A549 (cell line): Measurements from ENCODE around the gene EOMES. TPM values are rescaled to one million over a fixed set of nuclear protein-coding genes. Genes with fewer than 3 reads are reported as not detected.

ENCODE experiments used
- ATAC-seq, 2 experiments: fragments of 200-7000 bp in 1 of 2; fragments of >200 bp in 1 of 2; cut with Nextera tagmentation in 1 of 2; cut with Tn5 transposase in 1 of 2; 3 replicates each; pipeline versions ENCODE4 v1.8.0 to v1.9.1; 2018 to 2020; ENCODE audit warnings: mild to moderate bottlenecking in 1 of 2, moderate library complexity in 1 of 2
- CTCF ChIA-PET: fragments of 300-600 bp; sonication (Branson Sonifier 250); formaldehyde crosslinking; extraction: SDS; loops from one replicate; lab custom pipeline; 2021; ENCODE audit warnings: antibody characterized with exemption, inconsistent platforms; lab: Yijun Ruan, JAX
- POLR2A ChIA-PET: fragments of 350-600 bp; formaldehyde crosslinking; extraction: SDS; loops from one replicate; lab custom pipeline; 2021; ENCODE audit warnings: antibody characterized with exemption, inconsistent platforms; lab: Yijun Ruan, JAX
- DNase-seq, 2 experiments: peaks; one replicate each; pipeline versions ENCODE4 v3.0.0 to v3.0.0-alpha.2; 2011 to 2016; ENCODE audit warnings: low read depth in 1 of 2, low spot score in 1 of 2
- FAIRE-seq: peaks from 2 replicates; lab custom pipeline; 2011; peaks lifted over from hg19 to GRCh38; lab: Jason Lieb, UNC
- H3K27ac ChIP-seq, 2 experiments: fragments of >200 bp; sonication (Bioruptor Twin); formaldehyde crosslinking; 3 replicates each; pipeline ENCODE4 v1.5.1; 2016 to 2017
- H3K4me1 ChIP-seq: fragments of >200 bp; sonication (Bioruptor Twin); formaldehyde crosslinking; 3 replicates; pipeline ENCODE4 v1.6.1; 2016
- H3K4me2 ChIP-seq: fragments of >200 bp; sonication (Bioruptor Twin); formaldehyde crosslinking; 3 replicates; pipeline ENCODE4 v1.6.1; 2016
- H3K4me3 ChIP-seq: fragments of >200 bp; sonication (Bioruptor Twin); formaldehyde crosslinking; 3 replicates; pipeline ENCODE4 v1.5.1; 2016
- H3K9me3 ChIP-seq: fragments of >200 bp; sonication (Bioruptor Twin); formaldehyde crosslinking; 3 replicates; pipeline ENCODE4 v1.6.1; 2016
- BCL3 ChIP-seq: fragments of >200 bp; sonication (Bioruptor Twin); formaldehyde crosslinking; IDR thresholded peaks from 3 replicates; pipeline ENCODE4 v1.6.1; 2016
- CEBPB ChIP-seq, 2 experiments: fragments of >200 bp in 1 of 2; sonication (Bioruptor Twin) in 1 of 2; formaldehyde crosslinking in 1 of 2; IDR thresholded peaks; 2 replicates each; pipeline ENCODE4 v1.6.1; 2012 to 2016
- CHD2 ChIP-seq: fragments of 150-350 bp; IDR thresholded peaks from 2 replicates; pipeline ENCODE4 v1.6.1; 2014; ENCODE audit warnings: low read length; ENCODE audit not compliant: partially characterized antibody
- EP300 ChIP-seq, 2 experiments: fragments of >200 bp; sonication (Bioruptor Twin); formaldehyde crosslinking; IDR thresholded peaks; 2 replicates in 1 of 2; 3 replicates in 1 of 2; pipeline ENCODE4 v1.6.1; 2016 to 2017
- ESRRA ChIP-seq: fragments of 150-350 bp; IDR thresholded peaks from 2 replicates; pipeline ENCODE4 v1.6.1; 2014; ENCODE audit warnings: mild to moderate bottlenecking, low read length, borderline replicate concordance
- FOSL2 ChIP-seq, 2 experiments: fragments of 450-650 bp in 1 of 2; fragments of >200 bp in 1 of 2; sonication (Bioruptor Twin) in 1 of 2; formaldehyde crosslinking; IDR thresholded peaks; 2 replicates each; pipeline versions ENCODE4 v1.5.0 to v1.6.1; 2016 to 2020; ENCODE audit warnings: mild to moderate bottlenecking in 1 of 2, moderate library complexity in 1 of 2
- FOXS1 ChIP-seq: fragments of 250-450 bp; sonication (Bioruptor Pico); IDR thresholded peaks from 2 replicates; pipeline ENCODE4 v1.5.0; 2020; ENCODE audit warnings: mild to moderate bottlenecking, moderate library complexity
- HDAC2 ChIP-seq: fragments of 200-600 bp; sonication (generic); IDR thresholded peaks from 2 replicates; pipeline ENCODE4 v1.6.1; 2016
- JUN ChIP-seq, 2 experiments: fragments of >200 bp; sonication (Bioruptor Twin); formaldehyde crosslinking; IDR thresholded peaks; 2 replicates in 1 of 2; 3 replicates in 1 of 2; pipeline ENCODE4 v1.6.1; 2016 to 2017
- MAZ ChIP-seq: fragments of 150-350 bp; IDR thresholded peaks from 2 replicates; pipeline ENCODE4 v1.6.1; 2014; ENCODE audit warnings: antibody characterized with exemption, low read depth, low read length, borderline replicate concordance
- NFE2L2 ChIP-seq: fragments of 150-350 bp; conservative IDR thresholded peaks from 2 replicates; pipeline ENCODE4 v1.6.1; 2014; ENCODE audit warnings: low read length
- NR3C1 ChIP-seq: fragments of >200 bp; sonication (Bioruptor Twin); formaldehyde crosslinking; IDR thresholded peaks from 3 replicates; pipeline ENCODE4 v1.6.1; 2017
- PHF8 ChIP-seq: fragments of 200-600 bp; sonication (generic); IDR thresholded peaks from 2 replicates; pipeline ENCODE4 v1.6.1; 2016; ENCODE audit warnings: low read depth, mild to moderate bottlenecking, antibody characterized with exemption, moderate library complexity, borderline replicate concordance
- RAD21 ChIP-seq, 2 experiments: fragments of >200 bp in 1 of 2; sonication (Bioruptor Twin) in 1 of 2; formaldehyde crosslinking in 1 of 2; IDR thresholded peaks in 1 of 2; conservative IDR thresholded peaks in 1 of 2; 2 replicates in 1 of 2; 3 replicates in 1 of 2; pipeline ENCODE4 v1.6.1; 2012 to 2018; ENCODE audit warnings: inconsistent platforms in 1 of 2
- RNF2 ChIP-seq: fragments of 200-600 bp; sonication (generic); IDR thresholded peaks from 2 replicates; pipeline ENCODE4 v1.6.1; 2016; ENCODE audit warnings: low read depth, mild to moderate bottlenecking, antibody characterized with exemption, moderate library complexity, borderline replicate concordance
- ZNF302 ChIP-seq: fragments of 250-450 bp; sonication (Bioruptor Pico); IDR thresholded peaks from 2 replicates; pipeline ENCODE4 v1.9.0; 2021; ENCODE audit warnings: inconsistent platforms, mild to moderate bottlenecking, moderate library complexity
- ZSCAN20 ChIP-seq: fragments of 250-450 bp; sonication (Bioruptor Pico); IDR thresholded peaks from 2 replicates; pipeline ENCODE4 v1.8.0; 2022; ENCODE audit warnings: mild to moderate bottlenecking, moderate library complexity
- WGBS: methylation state at CpG from one replicate; pipeline ENCODE4 v1.1.6; 2017; ENCODE audit errors: missing lambda C conversion rate; 5-methylcytosine and 5-hydroxymethylcytosine counted together
- polyA plus RNA-seq, 4 experiments: library from polyadenylated mRNA; depleted of rRNA in 3 of 4; stranded (reverse); fragments of >200 nt; fragmentation: RNase III in 1 of 4; extraction: RNeasy Plus Mini Kit Qiagen cat#74134 plus additional on column Dnase treatment in 1 of 4; gene quantifications; 2 replicates in 3 of 4; 3 replicates in 1 of 4; pipeline ENCODE4 v1.2.3, GENCODE V29; 2011 to 2017
- TF ChIP-seq, protein P1 (sequence below): fragments of 200-600 bp; sonication (generic); IDR thresholded peaks from 2 replicates; pipeline ENCODE4 v1.6.1; 2016; ENCODE audit warnings: antibody characterized with exemption, mild to moderate bottlenecking, moderate library complexity

EOMES gene
- polyA plus RNA-seq, 2 of the 4 experiments (the other 2 are of a cell fraction) = 0.84 to 1.2 TPM

DNA sequence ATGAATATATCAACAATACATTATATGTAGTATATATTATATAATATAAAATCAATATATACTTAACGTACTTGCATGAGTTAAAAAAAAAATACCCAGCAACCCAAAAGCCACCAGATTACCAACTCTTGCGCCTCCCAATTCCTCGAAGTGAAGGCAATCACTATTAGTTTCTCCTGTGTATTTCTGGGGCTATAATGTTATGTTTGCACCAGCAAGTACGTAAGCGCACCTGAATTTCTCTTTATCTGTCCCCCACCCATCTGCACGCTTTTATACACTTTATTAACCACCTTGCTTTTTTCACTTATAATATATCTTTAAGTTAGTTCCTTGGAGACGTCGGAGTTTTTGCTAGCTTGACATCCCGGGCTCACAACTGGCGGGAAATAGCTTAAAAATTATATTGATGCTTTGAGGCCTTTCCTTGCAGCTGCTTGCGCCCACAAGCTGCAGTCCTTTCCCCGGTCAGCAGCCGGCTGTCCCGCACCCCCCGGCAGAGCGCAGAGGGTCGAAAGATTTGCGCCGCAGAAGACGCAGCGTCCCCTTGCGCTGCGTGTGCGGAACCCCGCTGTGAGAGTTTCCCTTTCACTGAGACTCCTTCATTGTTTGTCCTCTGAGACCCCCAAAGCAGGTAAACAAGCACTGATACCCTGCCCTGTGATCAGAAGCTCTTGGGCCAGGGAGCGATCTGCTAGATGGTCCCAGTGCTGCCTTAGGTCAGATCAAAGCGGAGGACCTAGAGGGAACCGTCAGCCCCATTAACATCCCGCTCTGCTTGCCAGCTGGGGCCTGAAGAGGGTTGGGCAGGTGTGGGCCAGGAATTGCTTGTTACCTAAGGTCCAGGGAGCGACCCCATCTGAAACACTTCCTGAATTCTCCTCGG, 8.9 kb upstream of the EOMES start:
- WGBS = 85% methylated on average over 28 of the region's 31 CpGs
- CTCF ChIA-PET = interaction anchor here (2.9 kb wide), 1 partner anchor 9 kb away, joined by 18 read pairs; the partner anchor contains the start of gene EOMES
- Histone ChIP-seq H3K9me3 (no peaks in the 10 kb centered on the region), H3K4me1 (no peaks in the 10 kb centered on the region), H3K27ac (no peak overlapping the region), H3K4me2 (no peak overlapping the region), H3K4me3 (no peak overlapping the region)
- DNase-seq (no peak), FAIRE-seq (peak; percentile 7), ATAC-seq (no peak)
- POLR2A ChIA-PET = no interaction called here
- TF ChIP-seq FOSL2 (IDR thresholded peaks at IDR 0.05) = no peak
- no peak for TF ChIP-seq FOSL2 (CRISPR knock-in tag; IDR thresholded peaks at IDR 0.05)
- no peak for TF ChIP-seq FOXS1
- no peak for TF ChIP-seq JUN (IDR thresholded peaks at IDR 0.05)
- no peak for TF ChIP-seq BCL3
- TF ChIP-seq RAD21 (conservative IDR thresholded peaks at IDR 0.05 in 1 of 2, IDR thresholded peaks at IDR 0.05 in 1 of 2) = no peak
- TF ChIP-seq NR3C1 = no peak
- TF ChIP-seq, protein P1, sequence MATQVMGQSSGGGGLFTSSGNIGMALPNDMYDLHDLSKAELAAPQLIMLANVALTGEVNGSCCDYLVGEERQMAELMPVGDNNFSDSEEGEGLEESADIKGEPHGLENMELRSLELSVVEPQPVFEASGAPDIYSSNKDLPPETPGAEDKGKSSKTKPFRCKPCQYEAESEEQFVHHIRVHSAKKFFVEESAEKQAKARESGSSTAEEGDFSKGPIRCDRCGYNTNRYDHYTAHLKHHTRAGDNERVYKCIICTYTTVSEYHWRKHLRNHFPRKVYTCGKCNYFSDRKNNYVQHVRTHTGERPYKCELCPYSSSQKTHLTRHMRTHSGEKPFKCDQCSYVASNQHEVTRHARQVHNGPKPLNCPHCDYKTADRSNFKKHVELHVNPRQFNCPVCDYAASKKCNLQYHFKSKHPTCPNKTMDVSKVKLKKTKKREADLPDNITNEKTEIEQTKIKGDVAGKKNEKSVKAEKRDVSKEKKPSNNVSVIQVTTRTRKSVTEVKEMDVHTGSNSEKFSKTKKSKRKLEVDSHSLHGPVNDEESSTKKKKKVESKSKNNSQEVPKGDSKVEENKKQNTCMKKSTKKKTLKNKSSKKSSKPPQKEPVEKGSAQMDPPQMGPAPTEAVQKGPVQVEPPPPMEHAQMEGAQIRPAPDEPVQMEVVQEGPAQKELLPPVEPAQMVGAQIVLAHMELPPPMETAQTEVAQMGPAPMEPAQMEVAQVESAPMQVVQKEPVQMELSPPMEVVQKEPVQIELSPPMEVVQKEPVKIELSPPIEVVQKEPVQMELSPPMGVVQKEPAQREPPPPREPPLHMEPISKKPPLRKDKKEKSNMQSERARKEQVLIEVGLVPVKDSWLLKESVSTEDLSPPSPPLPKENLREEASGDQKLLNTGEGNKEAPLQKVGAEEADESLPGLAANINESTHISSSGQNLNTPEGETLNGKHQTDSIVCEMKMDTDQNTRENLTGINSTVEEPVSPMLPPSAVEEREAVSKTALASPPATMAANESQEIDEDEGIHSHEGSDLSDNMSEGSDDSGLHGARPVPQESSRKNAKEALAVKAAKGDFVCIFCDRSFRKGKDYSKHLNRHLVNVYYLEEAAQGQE = no peak
- no peak for TF ChIP-seq CHD2

DNA sequence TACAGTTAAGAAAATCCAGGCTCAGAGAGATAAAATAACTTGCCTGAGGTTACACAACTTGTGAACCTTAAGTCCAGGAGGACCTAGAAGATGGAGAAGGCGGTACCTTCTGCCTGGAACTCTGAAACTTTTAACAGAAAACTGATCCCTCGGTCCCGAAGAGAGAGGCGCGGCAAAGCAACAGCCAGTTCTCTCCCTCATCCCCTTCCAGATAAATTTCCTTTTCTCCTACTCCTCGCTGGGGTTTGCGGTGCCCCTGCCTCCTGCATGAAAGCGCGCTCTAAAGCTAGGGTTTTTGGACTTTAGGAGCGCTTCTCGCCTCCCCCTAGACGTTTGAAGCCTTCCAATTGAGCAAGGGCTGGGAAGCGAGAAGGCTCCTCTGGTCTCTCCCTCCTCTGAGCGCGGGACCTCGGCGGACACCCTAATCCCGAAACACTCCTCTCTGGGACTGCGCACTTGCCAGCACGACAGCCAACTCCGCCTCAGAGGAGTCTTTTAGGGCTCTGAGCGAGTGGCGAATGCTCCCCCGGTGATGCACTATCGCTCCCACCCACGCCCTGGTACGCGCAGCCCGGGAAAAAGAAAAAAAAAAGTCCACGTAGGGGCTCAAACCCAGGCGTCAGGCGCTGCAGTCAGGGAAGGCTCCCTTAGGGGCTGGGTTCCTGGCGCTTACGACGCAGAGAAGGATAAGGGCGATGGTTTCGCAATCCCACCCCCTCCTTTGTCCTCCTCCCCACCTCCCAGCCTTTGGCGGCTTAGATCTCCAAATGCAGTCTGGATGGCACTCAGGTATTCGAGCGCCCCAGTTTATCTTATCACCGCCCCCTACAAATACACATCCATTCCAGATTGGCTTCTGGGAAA, 7.9 kb upstream of the EOMES start:
- H3K4me2 ChIP-seq = peak overlapping the region; percentile 70
- ChIA-PET CTCF (no interaction called here), POLR2A (interaction anchor here (0.5 kb wide), 1 partner anchor 482 kb away, joined by 3 read pairs; no protein-coding TSS in a partner anchor)
- WGBS = 29% methylated on average over 38 of the region's 41 CpGs
- ATAC-seq (peak; percentile 64 to 77; a peak in 5 of 6 replicates), FAIRE-seq (no peak), DNase-seq (no peak)
- H3K9me3 ChIP-seq = no peaks in the 10 kb centered on the region
- H3K4me3 ChIP-seq = peak overlapping the region; percentile 30
- no peaks in the 10 kb centered on the region for H3K4me1 ChIP-seq
- peak overlapping the region in 1 of 2 experiments; percentile 38; a peak in 2 of 6 replicates for H3K27ac ChIP-seq
- TF ChIP-seq CEBPB (IDR thresholded peaks at IDR 0.05) (peak; percentile 27 to 39; a peak in 2 of 4 replicates), ESRRA (no peak)

DNA sequence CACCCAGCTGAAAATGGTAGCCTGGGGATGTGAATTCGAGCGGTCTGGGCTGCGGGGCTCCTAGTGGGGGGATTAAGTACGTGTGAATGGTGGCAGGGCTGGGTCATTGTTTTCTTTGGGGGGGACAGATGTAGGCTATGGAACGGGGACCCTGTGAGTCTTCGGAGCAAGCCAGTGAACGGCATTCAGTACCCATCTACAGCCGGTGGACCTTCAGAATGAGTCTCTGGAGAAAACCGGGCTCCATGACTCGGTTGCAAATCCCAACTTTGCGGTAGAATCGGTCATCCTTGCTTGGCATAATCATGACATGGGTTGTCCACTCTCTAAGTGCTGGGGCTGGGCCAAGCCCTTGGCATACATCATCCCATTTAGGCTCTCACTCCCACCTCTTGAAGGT, 7.2 kb upstream of the EOMES start:
- POLR2A ChIA-PET = no interaction called here
- Histone ChIP-seq H3K4me3 (no peak overlapping the region; the same call in 2 of the 3 replicates), H3K9me3 (no peaks in the 10 kb centered on the region), H3K4me2 (peak overlapping the region; percentile 70), H3K27ac (no peak overlapping the region), H3K4me1 (no peaks in the 10 kb centered on the region)
- CTCF ChIA-PET = interaction anchor here (3.2 kb wide), 1 partner anchor 17 kb away, joined by 11 read pairs; no protein-coding TSS in a partner anchor
- FAIRE-seq (no peak), ATAC-seq (no peak; a peak in 1 of 6 replicates), DNase-seq (no peak)
- TF ChIP-seq HDAC2 (no peak), EP300 (IDR thresholded peaks at IDR 0.05) (no peak), MAZ (no peak), PHF8 (no peak), ZNF302 (CRISPR knock-in tag) (no peak), ZSCAN20 (CRISPR knock-in tag) (no peak), RNF2 (no peak), NFE2L2 (no peak)
- WGBS = 91% methylated on average over 11 of the region's 12 CpGs
